ENCODE data around the gene RDH14.

The RDH14 gene

DNA sequence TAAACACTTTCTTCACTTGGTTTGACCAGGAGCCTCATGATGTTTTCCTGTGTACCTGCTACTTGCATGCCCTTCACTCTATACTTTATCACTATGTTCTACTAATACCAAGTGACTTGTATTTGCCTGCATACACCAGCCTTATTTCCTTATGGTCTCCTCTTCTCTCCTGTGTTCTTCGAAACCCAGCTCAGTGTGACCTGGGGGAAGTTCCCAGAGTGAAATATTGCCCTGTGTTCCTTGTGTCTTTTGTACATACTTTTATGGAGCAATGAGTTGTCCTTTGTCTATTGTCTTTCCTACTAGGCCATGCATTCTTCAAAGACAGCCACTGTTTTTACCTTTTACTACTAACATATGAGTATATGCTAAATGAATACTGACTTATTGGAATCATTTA, 28.3 kb upstream of the RDH14 start:
- Mint-ChIP-seq H3K4me1 (ENCODE audit: low read depth) (no peaks in the 10 kb centered on the region), H3K27ac (no peak overlapping the region), H3K36me3 (ENCODE audit: low read depth) (no peaks in the 10 kb centered on the region), H3K9me3 (peaks cover 41% of the 10 kb centered on the region), H3K27me3 (peaks cover 1% of the 10 kb centered on the region), H3K4me3 (no peak overlapping the region)
- intact Hi-C loops (cut with micrococcal nuclease) = no loop called here

DNA sequence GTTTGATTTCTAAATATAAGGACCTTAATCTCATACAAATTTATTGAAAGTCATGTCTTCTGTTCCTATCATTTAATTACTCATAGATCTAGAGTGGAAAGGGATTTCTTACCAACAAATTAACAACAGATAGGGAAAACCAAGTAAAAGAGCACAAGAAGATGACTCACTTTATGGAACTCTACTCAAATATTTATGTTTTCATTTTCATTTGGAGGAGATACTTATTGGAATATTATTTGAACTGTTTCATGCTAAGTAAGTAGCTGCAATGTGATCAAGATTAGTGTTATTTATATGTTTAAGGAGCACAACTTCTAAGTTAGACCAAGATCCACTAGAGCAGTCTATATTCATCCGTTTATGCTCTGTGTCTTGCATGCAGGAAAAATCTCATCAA, 27.6 kb upstream of the RDH14 start:
- Mint-ChIP-seq H3K9me3 (peaks cover 46% of the 10 kb centered on the region), H3K4me1 (ENCODE audit: low read depth) (no peaks in the 10 kb centered on the region), H3K4me3 (no peak overlapping the region), H3K27ac (no peak overlapping the region), H3K36me3 (ENCODE audit: low read depth) (no peaks in the 10 kb centered on the region), H3K27me3 (peaks cover 1% of the 10 kb centered on the region)
- intact Hi-C loops (cut with micrococcal nuclease) = no loop called here

DNA sequence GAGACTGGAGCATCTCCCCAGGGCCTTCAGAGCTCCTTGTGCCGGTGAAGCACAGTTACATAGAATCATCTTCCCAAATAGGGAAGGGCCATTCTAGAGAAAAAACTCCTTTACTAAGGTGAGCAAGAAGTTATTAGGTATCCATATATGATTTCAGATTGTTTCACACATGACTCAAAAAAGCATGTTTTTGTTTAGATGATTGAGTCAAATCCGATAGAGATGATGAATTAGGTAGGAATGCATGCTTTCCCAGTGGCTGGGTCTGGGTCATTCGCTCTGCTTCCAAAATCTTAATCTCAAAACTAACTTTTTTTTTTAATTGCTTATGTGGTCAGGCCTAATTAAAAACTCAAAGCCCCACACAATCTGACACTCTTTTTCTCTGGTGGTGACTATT, 25.1 kb upstream of the RDH14 start:
- intact Hi-C loops (cut with micrococcal nuclease) = no loop called here
- peaks cover 1% of the 10 kb centered on the region for H3K27me3 Mint-ChIP-seq
- H3K4me1 Mint-ChIP-seq (ENCODE audit: low read depth) = no peaks in the 10 kb centered on the region
- no peak overlapping the region for H3K27ac Mint-ChIP-seq
- no peaks in the 10 kb centered on the region for H3K36me3 Mint-ChIP-seq (ENCODE audit: low read depth)
- no peak overlapping the region for H3K4me3 Mint-ChIP-seq
- H3K9me3 Mint-ChIP-seq = peaks cover 38% of the 10 kb centered on the region

DNA sequence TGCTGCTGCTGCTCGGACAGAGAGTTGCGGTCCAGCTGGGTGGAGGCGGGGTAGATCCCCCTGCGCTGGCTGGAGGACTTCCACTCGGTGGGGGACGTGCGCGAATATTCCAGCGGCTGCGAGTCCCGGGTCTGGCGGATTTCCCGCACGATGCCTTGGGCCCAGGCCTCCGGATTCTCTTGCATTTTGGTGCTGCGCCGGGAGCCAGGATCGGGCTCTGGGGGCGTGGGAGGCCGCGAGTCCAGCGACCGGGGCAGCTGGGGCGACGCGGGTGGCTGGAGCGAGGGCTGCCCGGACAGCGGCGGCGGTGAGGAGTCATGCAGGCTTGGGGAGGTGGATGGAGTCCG, 24.1 kb upstream of the RDH14 start:
- Mint-ChIP-seq H3K27ac (no peak overlapping the region), H3K4me3 (no peak overlapping the region), H3K9me3 (peaks cover 39% of the 10 kb centered on the region), H3K27me3 (peaks cover 1% of the 10 kb centered on the region), H3K4me1 (ENCODE audit: low read depth) (no peaks in the 10 kb centered on the region), H3K36me3 (ENCODE audit: low read depth) (no peaks in the 10 kb centered on the region)
- intact Hi-C loops (cut with micrococcal nuclease) = no loop called here

DNA sequence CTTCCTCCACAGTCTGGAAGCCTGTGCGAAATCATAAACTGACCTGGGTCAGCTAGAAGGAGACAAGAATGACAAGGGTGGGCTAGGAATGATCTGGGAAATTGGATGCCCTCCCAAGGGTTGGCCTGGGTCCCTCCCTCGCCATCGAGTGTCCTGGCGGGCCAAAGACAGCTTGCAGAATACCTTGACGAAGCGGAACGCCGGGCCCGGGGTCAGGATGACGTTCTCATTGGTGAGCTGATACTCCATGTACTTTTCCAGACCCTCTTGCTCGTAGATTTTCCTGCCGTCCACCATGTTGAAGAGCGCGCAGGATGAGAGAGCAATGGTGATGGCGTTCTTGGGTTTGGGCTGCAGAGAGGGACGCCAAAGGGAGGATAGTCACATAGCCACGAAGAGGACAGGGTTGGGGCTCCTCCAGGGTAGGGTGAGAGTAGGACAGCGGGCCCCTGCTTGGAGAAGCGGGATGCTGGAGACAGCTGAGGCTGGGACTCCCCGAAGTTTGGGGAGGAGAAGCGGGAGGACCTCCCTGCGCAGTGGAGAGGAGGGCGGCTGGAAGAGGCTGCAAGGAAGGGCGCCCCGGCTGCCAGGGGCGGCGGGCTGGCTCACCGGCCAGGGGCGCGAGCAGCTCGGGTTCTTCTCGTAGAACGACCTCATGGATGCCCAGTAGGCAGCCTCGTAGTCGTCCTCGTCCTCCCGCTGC, 23.6 kb upstream of the RDH14 start:
- H3K4me3 Mint-ChIP-seq = no peak overlapping the region
- peaks cover 1% of the 10 kb centered on the region for H3K27me3 Mint-ChIP-seq
- no peaks in the 10 kb centered on the region for H3K4me1 Mint-ChIP-seq (ENCODE audit: low read depth)
- H3K9me3 Mint-ChIP-seq = peaks cover 44% of the 10 kb centered on the region
- H3K36me3 Mint-ChIP-seq (ENCODE audit: low read depth) = no peaks in the 10 kb centered on the region
- H3K27ac Mint-ChIP-seq = no peak overlapping the region
- intact Hi-C loops (cut with micrococcal nuclease) = no loop called here

DNA sequence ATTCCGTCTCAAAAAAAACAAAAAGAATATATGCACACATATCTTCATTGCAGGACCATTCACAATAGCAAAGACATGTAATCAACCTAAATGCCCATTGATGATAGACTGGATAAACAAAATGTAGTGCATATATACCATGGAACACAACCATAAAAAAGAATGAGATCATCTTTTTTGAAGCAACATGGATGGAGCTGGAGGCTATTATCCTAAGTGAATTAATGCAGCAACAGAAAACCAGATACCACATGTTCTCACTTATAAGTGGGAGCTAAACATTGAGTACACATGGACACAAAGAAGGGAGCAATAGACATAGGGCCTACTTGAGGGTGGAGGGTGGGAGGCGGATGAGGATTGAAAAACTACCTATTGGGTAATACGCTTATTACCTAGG, 20.2 kb upstream of the RDH14 start:
- intact Hi-C loops (cut with micrococcal nuclease) = no loop called here
- H3K27ac Mint-ChIP-seq = no peak overlapping the region
- H3K4me1 Mint-ChIP-seq (ENCODE audit: low read depth) = no peaks in the 10 kb centered on the region
- H3K4me3 Mint-ChIP-seq = no peak overlapping the region
- H3K36me3 Mint-ChIP-seq (ENCODE audit: low read depth) = no peaks in the 10 kb centered on the region
- H3K27me3 Mint-ChIP-seq = peaks cover 1% of the 10 kb centered on the region
- peaks cover 39% of the 10 kb centered on the region for H3K9me3 Mint-ChIP-seq

DNA sequence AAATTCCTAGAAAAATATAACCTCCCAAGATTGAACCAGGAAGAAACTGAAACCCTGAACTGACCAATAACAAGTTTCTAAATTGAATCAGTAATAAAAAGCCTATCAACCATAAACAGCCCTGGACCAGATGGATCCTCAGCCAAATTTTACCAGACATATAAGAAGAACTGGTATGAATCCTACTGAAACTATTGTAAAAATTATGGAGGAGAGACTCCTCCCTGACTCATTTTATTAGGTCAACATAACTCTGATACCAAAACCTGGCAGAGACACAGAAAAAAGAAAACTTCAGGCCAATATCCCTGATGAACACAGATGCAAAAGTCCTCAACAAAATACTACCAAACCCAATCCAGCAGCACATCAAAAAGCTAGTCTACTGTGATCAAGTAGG, 17.6 kb upstream of the RDH14 start:
- no peak overlapping the region for H3K27ac Mint-ChIP-seq
- peaks cover 16% of the 10 kb centered on the region for H3K9me3 Mint-ChIP-seq
- no peaks in the 10 kb centered on the region for H3K4me1 Mint-ChIP-seq (ENCODE audit: low read depth)
- no peaks in the 10 kb centered on the region for H3K36me3 Mint-ChIP-seq (ENCODE audit: low read depth)
- H3K4me3 Mint-ChIP-seq = no peak overlapping the region
- H3K27me3 Mint-ChIP-seq = no peaks in the 10 kb centered on the region
- intact Hi-C loops (cut with micrococcal nuclease) = no loop called here

DNA sequence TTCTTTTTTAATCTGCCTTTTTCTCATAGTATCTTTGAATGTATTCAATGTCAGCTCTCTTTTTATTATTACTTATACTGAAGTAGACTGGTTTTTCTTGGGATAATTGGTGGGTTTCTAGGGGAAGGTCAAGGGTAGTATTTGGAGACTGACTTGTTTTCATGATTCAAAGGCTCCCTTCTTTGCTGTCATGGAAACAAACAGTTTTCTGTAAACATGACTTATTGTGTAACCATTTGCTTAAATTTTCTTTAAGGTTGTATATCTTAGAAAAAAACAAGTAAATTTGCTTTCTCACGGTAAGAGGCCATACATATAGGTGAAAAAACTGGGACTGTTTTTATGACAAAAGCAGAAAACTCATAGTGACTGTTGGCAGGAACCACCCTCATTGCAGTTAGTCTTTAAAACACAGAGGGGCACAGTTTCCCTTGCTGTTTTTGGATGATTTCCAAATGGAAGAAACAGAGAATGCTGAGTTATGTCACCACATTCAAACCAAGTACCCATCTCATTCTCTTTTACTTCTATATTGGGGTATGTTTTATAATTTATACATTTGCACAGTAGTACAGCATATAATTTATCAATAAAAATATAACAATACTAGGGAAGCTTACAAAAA, 5.8 kb upstream of the RDH14 start:
- no peaks in the 10 kb centered on the region for H3K4me1 Mint-ChIP-seq (ENCODE audit: low read depth)
- intact Hi-C loops (cut with micrococcal nuclease) = no loop called here
- no peaks in the 10 kb centered on the region for H3K36me3 Mint-ChIP-seq (ENCODE audit: low read depth)
- no peaks in the 10 kb centered on the region for H3K9me3 Mint-ChIP-seq
- no peak overlapping the region for H3K4me3 Mint-ChIP-seq
- no peaks in the 10 kb centered on the region for H3K27me3 Mint-ChIP-seq
- H3K27ac Mint-ChIP-seq = no peak overlapping the region

DNA sequence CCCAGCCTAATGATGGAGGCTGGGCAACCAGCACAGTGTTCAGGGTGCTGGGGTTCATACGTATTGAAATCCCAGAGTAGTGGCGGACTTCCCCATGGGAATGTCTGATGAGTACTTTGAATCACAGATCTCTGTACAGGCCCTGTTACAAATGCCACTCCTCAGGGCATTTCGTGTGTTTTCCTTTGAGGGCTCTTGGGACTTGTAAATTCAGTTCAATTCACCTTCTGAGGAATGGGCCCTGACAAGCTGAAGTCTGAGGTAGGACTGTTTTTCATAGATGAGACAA, 288 bp upstream of the RDH14 start:
- intact Hi-C loops (cut with micrococcal nuclease) = loop anchor here (1.0 kb wide), 1 partner anchor 1341 kb away; the partner anchor contains the start of gene TTC32
- no peaks in the 10 kb centered on the region for H3K27me3 Mint-ChIP-seq
- H3K4me1 Mint-ChIP-seq (ENCODE audit: low read depth) = peaks cover 17% of the 10 kb centered on the region
- H3K36me3 Mint-ChIP-seq (ENCODE audit: low read depth) = peaks cover 6% of the 10 kb centered on the region
- peak overlapping the region; percentile 88 for H3K27ac Mint-ChIP-seq
- H3K9me3 Mint-ChIP-seq = no peaks in the 10 kb centered on the region
- peak overlapping the region; percentile 85 for H3K4me3 Mint-ChIP-seq

DNA sequence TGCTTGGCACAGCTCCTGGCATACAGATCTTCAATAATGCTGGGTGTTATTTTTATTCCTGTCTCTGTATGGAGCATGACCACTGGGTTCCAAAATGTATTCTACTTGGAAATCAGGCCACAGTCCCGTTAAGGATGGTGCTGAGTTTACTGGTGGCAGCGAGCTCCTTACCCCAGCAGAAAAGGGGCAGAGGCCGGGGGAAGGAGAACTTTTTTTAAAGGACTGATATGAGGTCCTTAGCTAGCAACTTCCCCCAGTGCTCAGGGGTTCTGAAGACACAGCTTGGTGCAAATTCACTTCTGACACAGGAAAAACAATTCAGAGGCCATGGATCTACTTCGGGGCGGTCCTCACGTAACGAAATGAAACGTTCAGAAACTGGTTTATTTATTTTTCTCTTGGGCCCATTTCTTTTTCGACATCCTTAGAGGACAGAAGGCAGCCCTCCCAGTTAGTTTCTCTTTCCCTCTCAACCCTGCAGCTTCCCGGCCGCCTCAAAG, 872 bp downstream of the RDH14 start:
- intact Hi-C loops (cut with micrococcal nuclease) = loop anchor here (1.0 kb wide), 1 partner anchor 1342 kb away; the partner anchor contains the start of gene TTC32
- Mint-ChIP-seq H3K36me3 (ENCODE audit: low read depth) (peaks cover 18% of the 10 kb centered on the region), H3K4me1 (ENCODE audit: low read depth) (peaks cover 17% of the 10 kb centered on the region)

DNA sequence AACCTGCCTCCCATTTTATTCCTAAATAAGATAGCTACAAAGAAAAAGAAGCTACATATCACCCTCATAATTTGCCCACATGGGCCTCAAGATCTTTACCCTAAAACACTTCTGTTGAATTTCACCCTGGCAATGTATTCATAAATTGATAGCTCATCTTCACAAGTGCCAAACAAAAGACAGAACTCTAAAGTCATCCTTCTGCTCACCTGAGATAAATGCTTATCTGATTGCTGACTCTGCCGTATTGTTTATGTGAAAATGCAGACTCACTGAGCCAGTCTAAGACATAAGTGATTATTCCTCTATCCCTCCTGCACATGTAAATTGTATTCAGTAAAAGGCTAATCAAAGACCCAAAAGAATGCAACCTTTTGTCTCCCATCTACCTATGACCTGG, 2.0 kb downstream of the RDH14 start:
- intact Hi-C loops (cut with micrococcal nuclease) = no loop called here
- peaks cover 21% of the 10 kb centered on the region for H3K4me1 Mint-ChIP-seq (ENCODE audit: low read depth)
- H3K27ac Mint-ChIP-seq = no peak overlapping the region
- no peak overlapping the region for H3K4me3 Mint-ChIP-seq
- no peaks in the 10 kb centered on the region for H3K9me3 Mint-ChIP-seq
- H3K27me3 Mint-ChIP-seq = no peaks in the 10 kb centered on the region
- H3K36me3 Mint-ChIP-seq (ENCODE audit: low read depth) = peaks cover 24% of the 10 kb centered on the region

More for the DNA sequence above, 872 bp downstream of the RDH14 start:
- no peaks in the 10 kb centered on the region for H3K27me3 Mint-ChIP-seq
- H3K27ac Mint-ChIP-seq = peak overlapping the region; percentile 88
- no peaks in the 10 kb centered on the region for H3K9me3 Mint-ChIP-seq
- peak overlapping the region; percentile 85 for H3K4me3 Mint-ChIP-seq

DNA sequence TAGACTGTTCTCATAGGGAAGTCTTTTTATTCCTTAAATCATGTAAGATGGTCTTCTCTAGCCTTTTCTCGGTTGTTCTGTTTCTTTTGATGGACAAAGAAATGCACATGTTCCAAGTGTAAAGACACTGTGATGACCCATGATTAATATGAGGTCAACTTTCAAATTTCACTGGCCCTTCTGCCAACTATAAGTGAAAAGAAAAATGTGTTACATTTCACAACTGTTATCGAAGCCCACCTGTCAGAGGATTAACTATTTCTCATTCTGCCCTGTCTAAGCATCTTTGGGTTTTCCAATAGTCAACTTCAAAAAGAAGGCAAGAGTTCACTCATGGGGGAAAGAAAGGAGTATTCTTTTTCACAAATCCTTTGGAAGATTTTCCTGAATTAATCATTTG, 3.3 kb downstream of the RDH14 start:
- H3K27ac Mint-ChIP-seq = no peak overlapping the region
- intact Hi-C loops (cut with micrococcal nuclease) = no loop called here
- H3K4me3 Mint-ChIP-seq = no peak overlapping the region
- H3K4me1 Mint-ChIP-seq (ENCODE audit: low read depth) = peaks cover 21% of the 10 kb centered on the region
- H3K9me3 Mint-ChIP-seq = no peaks in the 10 kb centered on the region
- no peaks in the 10 kb centered on the region for H3K27me3 Mint-ChIP-seq
- H3K36me3 Mint-ChIP-seq (ENCODE audit: low read depth) = peaks cover 25% of the 10 kb centered on the region

DNA sequence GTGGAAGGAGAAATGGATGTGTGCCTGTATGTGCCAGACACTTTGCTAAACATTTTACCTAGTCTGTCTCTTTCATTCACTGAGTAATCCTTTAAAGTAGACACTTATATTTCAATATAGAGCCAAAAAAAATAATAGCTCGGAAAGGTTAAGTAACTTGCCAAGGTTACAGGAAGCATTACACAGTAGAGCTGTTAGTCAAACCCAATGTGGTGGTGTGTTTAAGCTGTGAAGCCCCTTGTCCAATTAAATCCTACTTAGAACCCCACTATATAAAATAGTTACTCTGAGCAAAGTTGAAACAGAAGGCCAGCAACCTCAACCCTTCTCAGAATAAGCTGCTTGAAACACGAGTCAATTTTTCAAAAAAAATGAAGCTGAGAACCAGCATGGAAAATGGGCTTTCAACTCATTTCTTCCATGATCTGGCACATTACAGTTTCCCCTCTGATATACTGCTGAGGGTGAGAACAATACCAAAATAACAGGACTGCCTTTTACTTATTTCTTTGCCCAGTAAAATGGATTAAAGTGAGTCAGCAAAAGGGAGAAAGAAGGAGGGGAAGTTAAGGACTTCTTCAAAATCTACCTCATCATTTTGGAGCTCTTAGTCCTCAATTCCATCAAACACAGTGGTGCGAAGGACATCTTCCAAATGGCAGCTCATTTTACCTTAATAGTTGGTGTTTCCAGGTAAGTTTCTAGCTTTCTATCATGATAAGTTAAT, 7.9 kb downstream of the RDH14 start:
- Mint-ChIP-seq H3K4me3 (no peak overlapping the region), H3K9me3 (no peaks in the 10 kb centered on the region), H3K36me3 (ENCODE audit: low read depth) (peaks cover 19% of the 10 kb centered on the region), H3K27ac (no peak overlapping the region), H3K4me1 (ENCODE audit: low read depth) (peaks cover 12% of the 10 kb centered on the region), H3K27me3 (no peaks in the 10 kb centered on the region)
- intact Hi-C loops (cut with micrococcal nuclease) = no loop called here

DNA sequence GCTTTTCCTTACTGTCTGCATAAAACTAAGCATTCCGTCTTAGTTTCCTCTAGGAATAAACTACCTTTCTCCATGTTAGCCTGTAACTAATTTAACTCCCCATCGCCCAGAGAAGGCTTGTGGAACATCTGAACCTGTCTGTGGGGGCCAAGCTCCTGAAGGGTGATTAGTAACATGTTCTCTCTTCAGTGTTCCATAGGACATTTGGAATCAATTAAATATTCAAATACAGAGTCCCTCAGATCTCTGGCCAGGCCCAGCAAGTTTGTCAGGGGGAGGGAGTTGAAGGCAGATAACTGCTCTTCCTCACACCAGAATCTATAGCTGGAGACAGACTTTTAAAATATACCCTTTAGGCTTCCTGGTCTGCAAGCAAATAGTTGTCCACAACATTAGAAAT, 8.8 kb downstream of the RDH14 start:
- H3K36me3 Mint-ChIP-seq (ENCODE audit: low read depth) = peaks cover 19% of the 10 kb centered on the region

More for the DNA sequence above, 8.8 kb downstream of the RDH14 start:
- intact Hi-C loops (cut with micrococcal nuclease) = no loop called here
- H3K4me3 Mint-ChIP-seq = no peak overlapping the region
- peaks cover 12% of the 10 kb centered on the region for H3K4me1 Mint-ChIP-seq (ENCODE audit: low read depth)
- H3K27ac Mint-ChIP-seq = no peak overlapping the region
- no peaks in the 10 kb centered on the region for H3K27me3 Mint-ChIP-seq
- H3K9me3 Mint-ChIP-seq = no peaks in the 10 kb centered on the region
